Activated CD8-positive, alpha-beta memory T cell treated with anti-CD3 and anti-CD28 coated beads for 1 hour (primary cell): ENCODE measurements around the gene ZNF813.
"Not testable (repeated sequence)": the region's sequence is repeated elsewhere in the genome, so short reads cannot be mapped to it uniquely, and the experiment has no call there.

Source experiments
- DNase-seq, 2 donors: peaks; one replicate each; pipeline ENCODE4 v3.0.0-alpha.2; 2020; ENCODE audit warnings: low read depth in 1 of 2; ENCODE audit errors: extremely low read depth in 1 of 2

Gene ZNF813

DNA sequence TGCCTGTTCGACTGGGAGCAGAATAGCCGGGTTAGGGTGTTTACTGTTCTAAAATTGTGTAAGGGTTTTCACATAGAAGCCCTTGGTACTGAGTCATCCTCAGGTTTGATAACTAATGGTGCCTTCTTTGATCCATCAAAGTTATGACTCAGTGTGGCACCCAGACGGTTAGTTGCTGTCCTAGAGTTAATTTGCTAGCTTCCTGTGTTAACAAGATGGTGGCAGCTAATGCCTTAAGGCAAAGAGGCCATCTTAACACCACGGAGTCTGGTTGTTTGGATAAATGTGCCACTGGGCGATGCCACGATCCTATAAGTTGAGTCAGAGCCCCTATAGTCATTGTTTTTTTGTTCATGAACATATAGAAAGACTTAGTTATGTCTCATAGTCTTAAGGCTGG, 7.9 kb downstream of the ZNF813 start:
- DNase-seq: not testable (repeated sequence)

DNA sequence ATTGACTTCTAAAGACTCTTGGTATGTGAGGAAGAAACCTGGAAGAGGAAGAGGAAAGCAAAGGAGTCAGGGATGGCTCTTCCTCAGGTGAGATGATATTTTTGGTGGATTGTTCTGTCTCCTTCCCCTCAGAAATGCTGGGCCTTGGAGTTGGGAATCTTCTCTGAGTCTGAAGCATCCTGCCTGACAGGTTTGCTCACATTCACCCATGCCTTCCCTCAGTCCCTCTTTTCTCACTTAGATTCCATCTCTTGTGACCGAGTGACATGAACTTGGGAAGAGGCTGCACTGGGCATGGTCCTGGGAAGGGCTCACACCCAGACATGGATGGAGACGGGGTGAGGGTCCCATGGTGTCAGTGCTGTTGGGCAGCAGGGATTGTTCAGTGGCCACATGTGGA, 16.2 kb downstream of the ZNF813 start:
- DNase-seq: not testable (repeated sequence)

DNA sequence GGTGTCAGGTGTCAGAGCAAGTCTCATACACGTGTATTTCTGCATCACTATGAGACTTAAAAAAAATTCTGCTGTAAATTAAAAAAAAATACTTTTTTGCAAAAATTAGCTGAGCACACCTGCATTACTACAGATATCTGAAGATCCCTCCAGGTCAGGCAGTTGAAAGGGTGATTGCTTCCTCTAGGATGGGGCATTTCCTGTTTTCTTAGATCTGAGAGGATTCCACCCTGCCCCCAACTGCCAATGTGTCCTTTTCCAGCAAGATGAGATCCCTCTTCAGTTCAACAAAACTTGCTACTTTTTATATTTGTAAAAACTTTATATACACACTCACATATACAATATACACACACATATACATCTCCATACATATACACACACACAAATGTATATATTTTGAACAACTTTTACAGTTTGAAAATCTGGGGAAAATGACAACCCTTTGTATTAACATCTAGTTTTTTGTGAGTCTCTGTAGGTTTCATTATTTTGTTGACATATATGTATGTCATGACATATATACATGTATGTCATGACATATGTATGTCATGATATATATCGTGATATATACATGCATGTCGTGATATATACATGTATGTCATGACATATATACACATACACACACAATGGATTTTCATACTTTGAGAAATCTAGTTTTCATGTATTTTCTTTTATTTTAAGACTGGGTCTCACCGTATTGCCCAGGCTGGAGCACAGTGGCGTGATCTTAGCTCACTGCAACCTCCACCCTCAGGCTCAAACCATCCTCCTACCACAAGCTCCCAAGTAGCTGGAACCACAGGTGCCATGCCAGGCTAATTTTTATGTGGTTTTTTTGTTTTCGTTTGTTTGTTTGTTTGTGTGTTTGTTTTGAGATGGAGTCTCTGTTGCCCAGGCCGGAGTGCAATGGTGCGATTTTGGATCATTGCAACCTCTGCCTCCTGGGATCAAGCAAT, 17.8 kb downstream of the ZNF813 start:
- no peak for DNase-seq

GRCh38 chr19:53492153-53492552, 24.6 kb downstream of the ZNF813 start:
- DNase-seq: no peak

DNA sequence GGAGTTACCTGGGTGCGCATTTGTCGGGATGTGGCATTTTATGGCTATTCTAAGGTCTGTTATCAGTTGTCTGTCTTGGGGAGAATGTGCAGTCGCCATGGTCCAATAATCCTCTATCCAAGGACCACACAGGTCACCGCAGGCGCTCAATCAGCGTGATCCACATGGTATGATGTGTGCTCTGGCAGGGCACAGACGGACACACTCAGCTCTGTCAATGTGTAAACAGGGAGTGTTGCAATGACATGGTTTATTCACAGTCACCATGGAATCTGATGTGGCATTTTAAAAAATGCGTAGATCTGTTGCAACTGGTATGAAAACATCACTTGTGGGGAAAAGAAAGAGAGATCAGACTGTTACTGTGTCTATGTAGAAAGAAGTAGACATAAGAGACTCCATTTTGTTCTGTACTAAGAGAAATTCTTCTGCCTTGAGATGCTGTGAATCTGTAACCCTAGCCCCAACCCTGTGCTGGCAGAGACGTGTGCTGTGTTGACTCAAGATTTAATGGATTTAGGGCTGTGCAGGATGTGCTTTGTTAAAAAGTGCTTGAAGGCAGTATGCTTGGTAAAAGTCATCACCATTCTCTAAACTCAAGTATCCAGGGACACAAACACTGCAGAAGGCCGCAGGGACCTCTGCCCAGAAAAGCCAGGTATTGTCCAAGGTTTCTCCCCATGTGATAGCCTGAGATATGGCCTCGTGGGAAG, 29.9 kb downstream of the ZNF813 start:
- DNase-seq: not testable (repeated sequence)

DNA sequence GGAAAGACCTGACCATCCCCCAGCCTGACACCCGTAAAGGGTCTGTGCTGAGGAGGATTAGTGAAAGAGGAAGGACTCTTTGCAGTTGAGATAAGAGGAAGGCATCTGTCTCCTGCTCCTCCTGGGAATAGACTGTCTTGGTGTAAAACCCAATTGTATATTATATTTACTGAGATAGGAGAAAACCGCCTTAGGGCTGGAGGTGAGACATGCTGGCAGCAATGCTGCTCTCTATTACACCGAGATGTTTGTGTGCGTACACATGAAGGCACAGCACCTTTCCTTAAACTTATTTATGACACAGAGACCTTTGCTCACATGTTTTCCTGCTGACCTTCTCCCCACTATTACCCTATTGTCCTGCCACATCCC, 30.5 kb downstream of the ZNF813 start:
- not testable (repeated sequence) for DNase-seq

DNA sequence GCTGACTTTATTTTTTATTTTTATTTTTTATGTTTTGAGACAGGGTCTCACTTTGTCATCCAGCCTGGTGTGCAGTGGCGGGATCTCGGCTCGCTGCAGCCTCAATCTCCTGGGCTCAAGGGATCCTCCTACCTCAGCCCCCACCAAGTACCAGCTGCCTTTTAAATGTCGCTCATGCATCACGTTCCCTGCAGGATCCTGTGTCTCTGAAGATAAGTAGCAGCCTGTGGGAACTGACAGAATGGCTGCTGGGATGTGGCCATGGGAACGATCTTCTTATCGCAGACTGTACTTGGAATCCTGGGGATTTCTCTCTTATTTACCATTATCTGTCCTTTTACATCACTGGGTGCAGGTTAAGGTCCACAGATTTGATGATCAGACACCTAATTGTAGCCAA, 35.6 kb downstream of the ZNF813 start:
- not testable (repeated sequence) for DNase-seq

DNA sequence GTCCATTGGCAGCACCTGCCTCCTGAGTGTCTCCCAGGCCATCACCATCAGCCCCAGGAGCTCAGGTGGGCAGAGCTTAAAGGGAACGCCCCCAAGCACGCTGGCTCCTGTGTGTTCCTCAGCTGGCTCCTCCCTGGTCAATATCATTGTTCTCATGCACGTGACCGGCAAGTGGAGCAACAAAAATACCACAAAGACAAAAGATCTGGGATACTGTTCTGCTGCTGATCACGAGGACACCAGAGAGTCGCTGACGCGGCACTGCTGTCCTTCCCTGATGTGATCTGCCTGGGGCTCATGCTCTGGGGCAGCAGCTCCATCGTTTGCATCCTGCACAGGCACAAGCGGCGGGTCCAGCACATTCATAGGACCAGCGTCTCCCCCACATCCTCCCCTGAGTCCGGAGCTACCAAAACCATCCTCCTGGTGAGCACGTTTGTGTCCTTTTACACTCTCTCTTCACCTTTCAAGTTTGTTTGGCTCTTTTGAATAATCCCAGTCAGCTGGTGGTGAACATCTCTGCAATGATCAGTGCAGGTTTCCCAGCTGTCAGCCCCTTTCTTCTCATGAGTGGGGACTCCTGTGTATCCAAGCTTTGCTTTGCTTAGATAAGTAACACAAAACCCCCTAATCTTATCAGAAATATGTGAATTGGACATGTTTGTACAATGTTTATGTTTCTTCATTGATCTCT, 36.3 kb downstream of the ZNF813 start:
- DNase-seq: not testable (repeated sequence)

GRCh38 chr19:53504365-53504703, 36.8 kb downstream of the ZNF813 start:
- not testable (repeated sequence) for DNase-seq

DNA sequence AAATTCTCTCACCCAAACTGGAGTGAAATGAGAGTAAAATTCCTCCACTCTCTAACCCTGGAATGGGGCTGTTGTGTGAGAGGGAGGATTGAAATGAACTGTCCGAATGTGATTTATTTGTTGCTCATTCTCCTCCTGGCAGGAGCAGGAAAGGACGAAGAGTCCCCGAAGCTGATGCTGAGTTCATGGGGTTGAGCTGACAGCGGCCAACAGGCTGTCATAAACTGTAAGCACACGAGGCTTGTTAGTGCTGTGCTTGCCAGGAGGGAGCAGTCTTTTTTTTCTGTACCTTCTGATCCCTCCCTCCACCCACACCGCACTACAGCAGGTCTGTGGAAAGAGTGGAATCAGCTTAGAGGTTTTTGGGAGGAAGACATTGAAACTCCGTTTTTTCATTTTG, 37.4 kb downstream of the ZNF813 start:
- no peak for DNase-seq

- DNase-seq: no peak
These were observed 39.2 kb downstream of the ZNF813 start for GRCh38 chr19:53506728-53507127.

DNA sequence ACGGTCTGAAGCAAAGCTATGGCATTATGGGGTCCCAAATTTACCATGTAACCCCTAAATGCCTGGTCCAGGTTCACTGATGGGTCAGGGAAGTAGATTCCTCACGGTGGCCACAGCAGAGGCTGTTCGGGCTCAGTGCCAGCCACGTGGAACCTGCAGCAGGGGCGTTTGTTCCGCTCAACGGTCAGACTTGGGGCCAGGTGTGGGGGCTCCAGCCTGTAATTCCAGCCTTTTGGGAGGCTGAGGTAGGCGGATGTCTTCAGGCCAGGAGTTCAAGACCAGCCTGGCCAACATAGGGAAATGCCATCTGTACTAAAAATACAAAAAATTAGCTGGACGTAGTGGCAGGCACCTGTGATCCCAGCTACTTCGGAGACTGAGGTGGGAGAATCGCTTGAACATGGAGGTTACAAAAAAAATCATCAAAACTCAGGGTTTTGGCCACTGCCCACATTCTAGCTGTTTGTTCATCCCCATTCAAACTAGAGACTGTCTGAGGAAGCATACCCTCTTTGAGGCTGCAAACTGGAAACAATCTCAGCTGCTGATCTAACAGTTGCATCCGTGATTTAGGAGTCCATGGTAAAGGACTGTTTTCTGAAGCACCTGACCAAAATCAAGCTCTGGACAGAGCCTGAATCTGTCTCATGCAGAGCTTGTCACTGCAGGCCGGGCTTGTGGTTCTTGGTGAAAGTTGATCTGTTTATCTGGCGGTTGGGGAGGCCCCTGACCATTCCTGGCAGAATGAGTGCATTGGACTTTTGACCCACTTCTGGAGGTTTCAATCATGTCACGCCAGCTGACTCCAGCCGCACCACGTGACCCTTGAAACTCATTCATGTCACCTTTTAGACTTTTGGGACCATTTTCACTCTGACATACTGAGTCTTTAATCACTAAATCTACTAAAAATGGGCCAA, 40.2 kb downstream of the ZNF813 start:
- no peak for DNase-seq

DNA sequence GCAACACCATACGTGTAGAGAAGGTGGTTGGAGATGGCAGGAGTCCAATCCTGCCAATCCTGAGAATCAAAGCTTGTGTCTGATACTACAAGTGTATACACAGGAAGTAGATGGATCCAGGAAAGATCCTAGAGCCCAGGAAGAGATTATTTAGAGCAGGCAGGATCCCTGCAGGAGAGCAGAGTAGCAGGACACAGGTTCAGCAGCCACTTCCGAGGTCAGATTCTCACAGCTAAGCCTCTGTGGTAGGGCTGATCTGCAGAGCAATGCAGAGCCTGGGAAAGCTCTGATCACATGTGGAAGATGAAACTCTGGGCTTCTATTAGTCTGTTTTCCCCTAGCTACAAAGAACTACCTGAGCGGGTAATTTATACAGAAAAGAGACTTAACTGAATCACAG, 41.9 kb downstream of the ZNF813 start:
- DNase-seq: no peak

DNA sequence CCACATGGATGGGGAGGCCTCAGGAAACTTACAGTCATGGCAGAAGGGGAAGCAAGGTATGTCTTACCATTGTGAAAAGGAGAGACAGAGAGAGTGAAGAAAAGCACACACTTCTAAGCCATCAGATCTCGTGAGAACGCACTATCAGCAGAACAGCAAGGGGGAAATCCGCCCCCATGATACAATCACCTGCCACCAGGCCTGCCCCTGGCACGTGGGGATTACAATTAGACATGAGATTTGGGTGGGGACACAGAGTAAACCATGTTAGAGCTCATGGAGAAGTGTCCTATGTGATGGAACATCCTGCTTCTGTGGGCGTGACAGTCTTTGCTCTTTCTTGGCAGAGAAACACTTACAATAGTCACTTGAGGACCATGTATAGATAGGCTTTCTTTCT, 42.3 kb downstream of the ZNF813 start:
- no peak for DNase-seq

DNA sequence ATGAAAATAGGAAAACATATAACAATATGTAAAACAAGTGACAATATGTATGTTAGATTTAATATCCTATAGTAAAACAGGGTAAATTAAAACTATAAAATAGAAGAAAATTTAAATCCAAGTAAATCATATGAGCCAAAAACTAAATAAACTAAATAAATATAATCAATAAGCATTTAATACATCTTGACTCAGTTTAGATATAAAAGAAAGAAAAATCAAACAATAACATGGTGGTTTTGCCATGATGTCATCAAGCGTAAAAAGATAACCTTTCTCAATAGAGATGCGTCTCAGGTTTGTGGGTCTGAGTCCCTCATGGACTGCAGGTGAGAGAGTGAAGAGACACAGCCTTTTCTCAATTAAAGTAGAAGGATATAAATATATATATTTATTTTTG, 43.8 kb downstream of the ZNF813 start:
- no peak for DNase-seq

- DNase-seq: peak in 1 of 2 donors; percentile 22
These were observed 44.4 kb downstream of the ZNF813 start for GRCh38 chr19:53511933-53512374.

GRCh38 chr19:53515047-53515446, 47.5 kb downstream of the ZNF813 start:
- not testable (repeated sequence) for DNase-seq

GRCh38 chr19:53517114-53517741, 49.7 kb downstream of the ZNF813 start:
- DNase-seq: no peak

GRCh38 chr19:53518121-53518520, 50.6 kb downstream of the ZNF813 start:
- no peak for DNase-seq

DNA sequence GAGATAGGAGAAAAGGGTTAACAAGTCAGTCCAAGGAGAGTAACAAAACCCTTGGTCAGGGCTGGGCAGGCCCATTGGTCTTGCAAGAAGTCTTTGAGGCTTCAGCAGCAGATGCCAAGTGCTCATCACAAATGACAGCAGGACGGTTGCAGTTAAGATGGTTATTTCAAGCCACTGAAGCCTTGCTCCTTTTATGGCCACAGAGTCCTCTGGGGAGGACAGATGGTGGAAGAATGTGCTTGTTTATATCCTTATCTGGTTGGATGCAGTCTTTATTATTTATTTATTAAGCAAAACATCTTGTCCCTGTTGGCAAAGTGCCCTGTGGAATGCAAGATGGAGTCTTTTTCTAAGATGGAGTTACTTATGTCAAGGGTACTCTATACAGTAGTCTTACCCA, 51.2 kb downstream of the ZNF813 start:
- DNase-seq: no peak
